ENCODE measurements around the gene MAL. TPM values are rescaled to one million over a fixed set of nuclear protein-coding genes. Genes with fewer than 3 reads are reported as not detected.

MAL gene
- total RNA-seq, 1 donor = not detected

DNA sequence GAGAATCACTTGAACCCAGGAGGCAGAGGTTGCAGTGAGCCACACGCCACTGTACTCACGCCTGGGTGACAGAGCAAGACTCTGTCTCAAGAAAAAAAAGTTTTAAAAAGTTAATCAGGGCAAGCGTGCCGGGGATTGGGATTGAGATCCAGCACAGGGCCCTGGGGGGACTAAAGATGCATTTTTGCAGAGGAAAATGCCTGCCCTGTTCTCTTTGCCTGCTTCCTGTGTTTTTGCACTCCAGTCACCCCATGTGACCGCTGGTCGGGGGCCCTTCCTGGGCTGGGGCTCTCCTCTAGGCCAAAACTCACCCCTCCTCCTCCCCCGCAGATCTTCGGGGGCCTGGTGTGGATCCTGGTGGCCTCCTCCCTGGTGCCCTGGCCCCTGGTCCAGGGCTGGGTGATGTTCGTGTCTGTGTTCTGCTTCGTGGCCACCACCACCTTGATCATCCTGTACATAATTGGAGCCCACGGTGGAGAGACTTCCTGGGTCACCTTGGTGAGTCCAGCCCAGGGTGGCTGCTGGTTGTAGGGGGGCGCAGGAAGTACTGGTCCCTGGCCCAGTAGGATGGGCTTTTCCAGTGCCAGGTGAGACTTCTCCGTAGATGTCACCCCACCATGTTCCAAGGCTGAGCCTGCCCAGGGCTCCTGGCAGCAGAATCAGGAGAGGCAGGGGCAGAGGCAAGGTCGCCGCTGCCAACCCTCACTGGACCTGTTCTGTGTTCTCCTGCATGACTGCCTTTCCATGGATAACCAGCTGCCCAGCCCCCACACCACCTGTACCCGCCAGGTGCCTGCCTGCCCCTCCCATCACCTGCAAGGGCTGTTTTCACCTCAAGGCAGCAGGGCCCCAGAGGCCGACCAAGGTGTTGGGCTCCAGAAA, 22.4 kb downstream of the MAL start:
- no peaks in the 10 kb centered on the region for H3K79me2 ChIP-seq (ENCODE audit: insufficient read depth, low read length)
- H3K4me2 ChIP-seq (ENCODE audit: insufficient read depth, low read length) = no peak overlapping the region
- no peak overlapping the region for H3K4me3 ChIP-seq (ENCODE audit: insufficient read depth, low read length)
- H3K36me3 ChIP-seq (ENCODE audit: insufficient read depth, low read length) = no peaks in the 10 kb centered on the region
- no peaks in the 10 kb centered on the region for H3K9me3 ChIP-seq (ENCODE audit: low read depth, low read length)
- H2AFZ ChIP-seq (ENCODE audit: low read length) = no peak overlapping the region
- H3K4me1 ChIP-seq (ENCODE audit: insufficient read depth, low read length) = peaks cover 3% of the 10 kb centered on the region
- H3K27ac ChIP-seq (ENCODE audit: low read depth, low read length) = no peak overlapping the region
- no peaks in the 10 kb centered on the region for H4K20me1 ChIP-seq (ENCODE audit: insufficient read depth, low read length)
- TF ChIP-seq, protein P1, sequence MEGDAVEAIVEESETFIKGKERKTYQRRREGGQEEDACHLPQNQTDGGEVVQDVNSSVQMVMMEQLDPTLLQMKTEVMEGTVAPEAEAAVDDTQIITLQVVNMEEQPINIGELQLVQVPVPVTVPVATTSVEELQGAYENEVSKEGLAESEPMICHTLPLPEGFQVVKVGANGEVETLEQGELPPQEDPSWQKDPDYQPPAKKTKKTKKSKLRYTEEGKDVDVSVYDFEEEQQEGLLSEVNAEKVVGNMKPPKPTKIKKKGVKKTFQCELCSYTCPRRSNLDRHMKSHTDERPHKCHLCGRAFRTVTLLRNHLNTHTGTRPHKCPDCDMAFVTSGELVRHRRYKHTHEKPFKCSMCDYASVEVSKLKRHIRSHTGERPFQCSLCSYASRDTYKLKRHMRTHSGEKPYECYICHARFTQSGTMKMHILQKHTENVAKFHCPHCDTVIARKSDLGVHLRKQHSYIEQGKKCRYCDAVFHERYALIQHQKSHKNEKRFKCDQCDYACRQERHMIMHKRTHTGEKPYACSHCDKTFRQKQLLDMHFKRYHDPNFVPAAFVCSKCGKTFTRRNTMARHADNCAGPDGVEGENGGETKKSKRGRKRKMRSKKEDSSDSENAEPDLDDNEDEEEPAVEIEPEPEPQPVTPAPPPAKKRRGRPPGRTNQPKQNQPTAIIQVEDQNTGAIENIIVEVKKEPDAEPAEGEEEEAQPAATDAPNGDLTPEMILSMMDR (IDR thresholded peaks at IDR 0.05; ENCODE audit: extremely low read depth, low read depth, low read length) = no peak
- no peak for DNase-seq (ENCODE audit: insufficient read length, low spot score, missing footprints)
- H3K27me3 ChIP-seq (ENCODE audit: insufficient read depth, low read length) = peaks cover 22% of the 10 kb centered on the region

DNA sequence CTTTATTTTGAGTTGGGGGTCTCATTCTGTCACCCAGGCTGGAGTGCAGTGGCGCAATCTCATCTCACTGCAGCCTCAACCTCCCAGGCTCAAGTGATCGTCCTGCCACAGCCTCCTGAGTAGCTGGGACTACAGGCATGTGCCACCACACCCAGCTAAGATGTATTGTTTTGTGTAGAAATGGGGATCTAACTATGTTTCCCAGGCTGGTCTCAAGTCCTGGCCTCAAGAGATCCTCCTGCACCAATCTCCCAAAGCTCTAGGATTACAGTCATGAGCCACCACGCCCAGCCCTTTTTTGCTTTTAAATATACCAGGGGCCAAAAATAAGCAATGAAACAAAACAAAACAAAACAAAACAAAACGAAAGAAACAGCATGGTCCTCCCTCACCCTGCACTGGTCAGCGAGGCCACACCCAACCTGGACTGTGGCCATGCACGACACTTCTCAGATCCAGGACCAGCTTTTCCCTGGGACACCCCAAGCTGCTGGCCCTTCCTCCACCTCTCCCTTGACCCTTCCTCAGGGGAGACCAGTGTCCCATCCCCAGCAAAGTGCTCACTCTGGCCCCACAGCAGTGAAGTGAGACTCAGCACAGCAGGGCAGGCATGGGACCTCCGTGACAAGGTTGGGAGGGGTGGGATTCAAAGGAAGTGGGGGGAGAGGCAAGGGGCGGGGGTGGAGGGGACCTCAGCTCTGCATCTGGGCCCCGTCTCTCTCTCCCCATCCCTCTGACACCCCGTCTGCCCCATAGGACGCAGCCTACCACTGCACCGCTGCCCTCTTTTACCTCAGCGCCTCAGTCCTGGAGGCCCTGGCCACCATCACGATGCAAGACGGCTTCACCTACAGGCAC, 23.5 kb downstream of the MAL start:
- H3K79me2 ChIP-seq (ENCODE audit: insufficient read depth, low read length) = no peaks in the 10 kb centered on the region
- H3K36me3 ChIP-seq (ENCODE audit: insufficient read depth, low read length) = no peaks in the 10 kb centered on the region
- H3K4me2 ChIP-seq (ENCODE audit: insufficient read depth, low read length) = no peak overlapping the region

DNA sequence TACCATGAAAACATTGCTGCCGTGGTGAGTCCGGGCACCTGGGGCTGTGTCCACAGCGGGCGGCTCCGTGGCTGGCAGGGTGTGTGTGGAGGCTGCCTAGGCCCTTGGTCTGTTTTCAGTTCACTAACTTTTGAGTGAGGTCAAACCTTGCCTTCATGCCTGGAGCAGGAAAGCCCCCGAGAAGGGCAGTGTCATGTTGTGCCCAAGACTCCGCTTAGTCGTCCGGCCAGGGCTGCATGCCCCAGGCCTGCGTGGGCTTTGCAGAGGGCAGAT, 24.1 kb downstream of the MAL start:
- no peaks in the 10 kb centered on the region for H3K36me3 ChIP-seq (ENCODE audit: insufficient read depth, low read length)
- H3K9me3 ChIP-seq (ENCODE audit: low read depth, low read length) = no peaks in the 10 kb centered on the region
- DNase-seq (ENCODE audit: insufficient read length, low spot score, missing footprints) = no peak
- no peaks in the 10 kb centered on the region for H3K4me1 ChIP-seq (ENCODE audit: insufficient read depth, low read length)
- H4K20me1 ChIP-seq (ENCODE audit: insufficient read depth, low read length) = no peaks in the 10 kb centered on the region
- no peak overlapping the region for H3K27ac ChIP-seq (ENCODE audit: low read depth, low read length)
- no peak overlapping the region for H3K4me3 ChIP-seq (ENCODE audit: insufficient read depth, low read length)
- TF ChIP-seq, protein P1 (IDR thresholded peaks at IDR 0.05; ENCODE audit: extremely low read depth, low read depth, low read length) = no peak
- no peaks in the 10 kb centered on the region for H3K79me2 ChIP-seq (ENCODE audit: insufficient read depth, low read length)
- peaks cover 28% of the 10 kb centered on the region for H3K27me3 ChIP-seq (ENCODE audit: insufficient read depth, low read length)
- H3K4me2 ChIP-seq (ENCODE audit: insufficient read depth, low read length) = no peak overlapping the region
- H2AFZ ChIP-seq (ENCODE audit: low read length) = no peak overlapping the region

More for the DNA sequence above, 23.5 kb downstream of the MAL start:
- no peak for DNase-seq (ENCODE audit: insufficient read length, low spot score, missing footprints)
- Histone ChIP-seq H3K27me3 (ENCODE audit: insufficient read depth, low read length) (peaks cover 23% of the 10 kb centered on the region), H4K20me1 (ENCODE audit: insufficient read depth, low read length) (no peaks in the 10 kb centered on the region), H2AFZ (ENCODE audit: low read length) (no peak overlapping the region), H3K4me3 (ENCODE audit: insufficient read depth, low read length) (no peak overlapping the region), H3K9me3 (ENCODE audit: low read depth, low read length) (no peaks in the 10 kb centered on the region), H3K4me1 (ENCODE audit: insufficient read depth, low read length) (no peaks in the 10 kb centered on the region), H3K27ac (ENCODE audit: low read depth, low read length) (no peak overlapping the region)
- TF ChIP-seq, protein P1 (IDR thresholded peaks at IDR 0.05; ENCODE audit: extremely low read depth, low read depth, low read length) = no peak

DNA sequence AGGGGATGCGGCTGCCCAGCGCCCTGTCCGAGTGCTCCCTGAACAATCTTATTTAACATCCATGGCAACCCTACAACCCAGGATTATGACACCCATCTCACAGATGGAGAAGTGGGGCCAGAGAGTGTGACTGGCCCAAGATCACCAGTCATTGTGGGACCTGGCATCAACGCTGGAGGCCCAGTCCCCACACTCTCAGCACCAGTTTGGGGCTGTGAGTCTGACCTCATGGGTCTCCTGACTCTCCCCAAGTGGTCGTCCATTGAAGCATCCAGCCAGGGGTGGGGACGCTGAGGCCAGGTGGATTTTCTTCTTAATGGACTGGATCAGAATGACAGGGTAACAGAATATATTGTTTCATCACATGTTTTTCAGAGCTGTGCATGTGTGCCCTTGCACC, 24.5 kb downstream of the MAL start:
- DNase-seq (ENCODE audit: insufficient read length, low spot score, missing footprints) = no peak
- Histone ChIP-seq H3K36me3 (ENCODE audit: insufficient read depth, low read length) (no peaks in the 10 kb centered on the region), H3K4me2 (ENCODE audit: insufficient read depth, low read length) (no peak overlapping the region)

More for the DNA sequence above, 24.5 kb downstream of the MAL start:
- Histone ChIP-seq H3K4me3 (ENCODE audit: insufficient read depth, low read length) (no peak overlapping the region), H4K20me1 (ENCODE audit: insufficient read depth, low read length) (no peaks in the 10 kb centered on the region), H3K9me3 (ENCODE audit: low read depth, low read length) (no peaks in the 10 kb centered on the region), H2AFZ (ENCODE audit: low read length) (no peak overlapping the region), H3K79me2 (ENCODE audit: insufficient read depth, low read length) (no peaks in the 10 kb centered on the region), H3K4me1 (ENCODE audit: insufficient read depth, low read length) (no peaks in the 10 kb centered on the region), H3K27ac (ENCODE audit: low read depth, low read length) (no peak overlapping the region), H3K27me3 (ENCODE audit: insufficient read depth, low read length) (peaks cover 26% of the 10 kb centered on the region)
- TF ChIP-seq, protein P1 (IDR thresholded peaks at IDR 0.05; ENCODE audit: extremely low read depth, low read depth, low read length) = no peak
